ENCODE data around the gene KIF3C.

KIF3C gene

DNA sequence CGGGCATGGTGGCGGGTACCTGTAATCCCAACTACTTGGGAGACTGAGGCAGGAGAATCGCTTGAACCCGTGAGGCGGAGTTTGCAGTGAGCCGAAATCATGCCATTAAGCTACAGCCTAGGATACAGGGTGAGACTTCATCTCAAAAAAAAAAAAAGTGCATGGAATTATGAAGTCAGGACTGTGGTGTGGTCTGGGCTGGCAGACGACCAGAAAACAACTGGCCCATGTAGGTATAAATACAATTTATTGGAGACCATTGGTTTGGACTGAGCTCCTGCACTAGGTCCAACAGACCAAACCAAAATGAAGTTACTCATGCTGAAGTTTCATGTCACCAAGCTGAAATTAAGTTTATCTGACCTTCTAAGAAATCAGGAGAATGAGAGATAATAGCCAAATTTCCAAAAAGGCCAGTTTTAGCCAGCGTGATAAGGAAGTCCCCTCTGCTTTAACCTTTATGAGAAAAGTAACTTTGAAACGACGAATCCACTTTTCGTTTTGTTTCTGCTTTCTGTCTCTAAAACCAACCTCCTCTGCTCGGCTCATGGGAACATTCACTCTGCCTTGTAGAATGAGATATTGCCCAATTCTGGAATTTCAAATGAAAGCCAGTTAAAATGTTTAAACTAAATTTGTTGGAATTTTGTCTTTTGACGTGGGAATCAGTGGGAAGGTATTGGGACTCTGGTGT lies 33.9 kb upstream of the KIF3C start:
- TF ChIP-seq, protein P1, sequence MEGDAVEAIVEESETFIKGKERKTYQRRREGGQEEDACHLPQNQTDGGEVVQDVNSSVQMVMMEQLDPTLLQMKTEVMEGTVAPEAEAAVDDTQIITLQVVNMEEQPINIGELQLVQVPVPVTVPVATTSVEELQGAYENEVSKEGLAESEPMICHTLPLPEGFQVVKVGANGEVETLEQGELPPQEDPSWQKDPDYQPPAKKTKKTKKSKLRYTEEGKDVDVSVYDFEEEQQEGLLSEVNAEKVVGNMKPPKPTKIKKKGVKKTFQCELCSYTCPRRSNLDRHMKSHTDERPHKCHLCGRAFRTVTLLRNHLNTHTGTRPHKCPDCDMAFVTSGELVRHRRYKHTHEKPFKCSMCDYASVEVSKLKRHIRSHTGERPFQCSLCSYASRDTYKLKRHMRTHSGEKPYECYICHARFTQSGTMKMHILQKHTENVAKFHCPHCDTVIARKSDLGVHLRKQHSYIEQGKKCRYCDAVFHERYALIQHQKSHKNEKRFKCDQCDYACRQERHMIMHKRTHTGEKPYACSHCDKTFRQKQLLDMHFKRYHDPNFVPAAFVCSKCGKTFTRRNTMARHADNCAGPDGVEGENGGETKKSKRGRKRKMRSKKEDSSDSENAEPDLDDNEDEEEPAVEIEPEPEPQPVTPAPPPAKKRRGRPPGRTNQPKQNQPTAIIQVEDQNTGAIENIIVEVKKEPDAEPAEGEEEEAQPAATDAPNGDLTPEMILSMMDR (conservative IDR thresholded peaks at IDR 0.05), result no peak
- no peak overlapping the region for H3K27ac ChIP-seq

DNA sequence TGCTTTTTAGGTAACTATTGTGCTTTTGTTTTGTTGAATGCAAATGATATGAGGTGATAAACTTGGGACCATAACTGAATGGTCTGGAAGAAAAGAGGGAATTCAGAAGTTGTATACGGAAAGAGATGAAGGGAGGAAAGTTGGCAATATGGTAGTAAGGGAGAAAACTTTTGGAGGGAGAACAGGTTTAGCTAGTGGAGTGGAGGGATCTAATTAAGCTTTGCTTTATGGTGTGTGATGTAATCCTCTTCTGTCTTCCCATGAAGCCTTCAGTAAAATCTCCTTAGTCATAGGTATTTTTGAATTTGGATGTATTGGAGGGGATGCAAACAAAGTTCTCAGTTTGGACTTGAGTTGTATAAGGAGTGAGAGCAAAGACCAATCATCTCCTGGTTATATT lies 31.4 kb upstream of the KIF3C start:
- H3K27ac ChIP-seq, result no peak overlapping the region; the same call in 1 of the 2 replicates
- TF ChIP-seq, protein P1 (conservative IDR thresholded peaks at IDR 0.05), result no peak

DNA sequence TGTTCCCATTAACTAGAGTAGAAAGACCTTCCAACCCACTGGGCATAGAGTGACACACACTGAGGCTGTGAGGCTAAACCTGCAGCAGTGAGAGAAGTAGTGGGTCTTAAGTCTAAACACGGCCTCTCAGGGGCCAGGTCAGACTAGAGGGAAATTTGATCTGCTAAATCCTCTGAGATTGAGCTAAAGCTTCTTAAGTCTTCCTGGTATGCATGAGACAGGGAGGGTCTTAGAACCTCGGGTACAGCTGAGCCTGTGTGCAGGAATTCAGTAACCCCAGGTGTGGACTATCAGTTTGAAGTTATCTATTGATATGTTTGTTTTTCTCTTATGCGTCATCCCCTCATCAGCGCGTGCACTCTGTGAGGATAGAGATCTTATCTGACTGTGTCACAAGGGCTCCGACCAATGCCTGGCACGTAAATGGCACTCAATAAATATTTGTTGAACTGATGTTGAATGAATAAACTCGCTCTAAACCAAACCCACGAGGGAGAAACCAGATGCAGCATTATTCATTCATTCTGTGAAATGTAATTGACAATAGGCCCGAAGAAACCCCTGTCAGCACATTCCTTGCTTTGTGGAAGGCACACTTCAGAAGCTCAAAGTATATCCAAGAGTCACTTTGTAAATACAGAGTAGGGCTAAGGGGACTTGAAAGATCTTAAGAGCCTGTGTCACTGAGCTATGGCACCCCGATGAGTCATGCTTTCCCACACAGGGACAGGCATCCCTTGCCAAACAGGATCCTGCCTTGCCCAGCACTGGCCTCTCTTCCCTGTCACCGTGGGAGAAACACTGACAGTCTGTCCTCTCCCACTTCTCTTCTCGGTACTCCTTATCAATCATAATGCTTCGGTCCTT lies 29.9 kb upstream of the KIF3C start:
- H3K27ac ChIP-seq, result peak overlapping the region; percentile 62
- TF ChIP-seq, protein P1 (conservative IDR thresholded peaks at IDR 0.05), result no peak

DNA sequence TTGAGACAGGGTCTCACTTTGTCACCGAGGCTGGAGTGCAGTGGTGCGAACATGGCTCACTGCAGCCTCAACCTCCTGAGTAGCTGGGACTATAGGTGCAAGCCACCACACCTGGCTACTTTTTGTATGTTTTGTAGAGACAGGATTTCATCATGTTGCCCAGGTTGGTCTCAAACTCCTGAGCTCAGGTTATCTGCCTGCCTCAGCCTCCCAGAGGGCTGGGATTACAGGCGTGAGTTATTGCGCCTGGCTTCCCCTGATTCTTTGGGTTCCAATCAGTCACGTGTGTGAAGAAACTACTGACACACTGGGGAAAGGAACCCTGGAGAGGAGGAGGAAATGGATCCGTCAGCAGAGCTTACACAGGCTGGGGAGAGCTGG lies 29.3 kb upstream of the KIF3C start:
- TF ChIP-seq, protein P1 (conservative IDR thresholded peaks at IDR 0.05), result no peak
- peak overlapping the region; percentile 62 for H3K27ac ChIP-seq

DNA sequence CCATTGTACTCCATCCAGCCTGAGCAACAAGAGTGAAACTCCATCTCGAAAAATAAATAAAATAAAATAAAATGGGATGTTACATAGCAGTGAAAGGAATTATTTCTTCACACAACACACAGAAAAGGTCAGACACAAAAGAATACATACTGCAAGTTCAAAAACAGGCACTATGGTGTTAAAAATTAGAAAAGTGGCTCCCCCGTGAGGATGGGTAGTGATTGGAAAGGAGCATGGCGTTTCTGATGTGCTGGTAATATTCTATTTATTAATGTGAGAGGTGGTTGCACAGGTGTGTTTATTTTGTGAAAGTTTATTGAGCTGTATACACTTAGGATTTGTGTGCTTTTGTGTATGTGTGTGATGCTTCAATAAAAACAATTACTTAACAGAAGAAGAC lies 28.6 kb upstream of the KIF3C start:
- H3K27ac ChIP-seq, result peak overlapping the region; percentile 62
- TF ChIP-seq, protein P1 (conservative IDR thresholded peaks at IDR 0.05), result 0 out of 2 replicates have a peak, but pooled peaks have one; percentile 12

DNA sequence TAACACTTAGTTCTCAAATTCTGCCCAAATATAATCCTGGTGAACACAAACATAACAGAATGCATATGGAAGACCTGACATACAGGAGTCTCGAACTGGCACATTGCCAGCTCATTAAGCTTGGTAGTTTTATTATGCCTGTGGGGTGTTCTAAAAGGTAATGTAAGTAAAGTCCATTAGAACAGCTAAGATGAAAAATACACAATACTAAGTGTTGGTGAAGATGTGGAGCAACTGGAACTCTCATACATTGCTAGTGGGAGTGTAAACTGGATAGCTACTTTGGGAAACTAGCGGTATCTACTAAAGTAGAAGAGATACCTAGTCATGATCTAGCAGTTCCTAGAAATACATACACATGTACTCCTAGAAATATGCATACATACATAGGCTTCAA lies 27.3 kb upstream of the KIF3C start:
- H3K27ac ChIP-seq, result no peak overlapping the region
- TF ChIP-seq, protein P1 (conservative IDR thresholded peaks at IDR 0.05), result no peak

DNA sequence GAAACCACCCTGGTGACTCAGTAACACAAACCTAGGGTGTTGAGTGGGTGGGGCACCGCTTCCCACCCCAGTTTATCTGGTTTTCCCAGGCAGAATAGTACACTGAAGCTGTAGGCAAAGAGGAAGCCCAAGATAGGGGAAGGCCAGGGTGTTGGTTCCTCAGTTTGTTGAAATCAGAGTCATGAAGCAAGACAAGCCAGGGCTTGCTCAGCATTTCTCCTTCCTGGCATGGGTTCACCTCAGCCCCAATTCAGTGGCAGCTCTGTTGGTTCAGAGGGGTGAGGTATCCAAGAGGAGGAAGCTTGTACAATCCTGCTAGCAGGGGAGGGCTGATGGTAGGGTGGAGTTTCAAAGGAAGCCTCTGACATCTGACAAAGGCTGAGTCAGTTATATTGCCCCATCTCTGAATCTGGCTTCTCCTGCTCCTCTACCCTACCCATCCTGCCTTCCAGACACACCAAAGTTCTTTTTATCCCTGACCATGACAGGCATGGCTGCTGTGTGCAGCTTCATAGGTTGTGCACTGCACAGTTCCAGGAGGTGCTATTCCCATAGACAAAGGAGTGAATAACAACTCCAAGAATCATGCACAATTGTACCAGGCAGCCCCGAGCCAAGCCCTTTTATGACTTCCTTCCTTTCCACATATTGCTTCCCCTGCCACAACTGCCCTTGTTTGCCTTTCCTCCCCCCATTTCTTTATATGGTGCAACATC lies 26.7 kb upstream of the KIF3C start:
- TF ChIP-seq, protein P1 (conservative IDR thresholded peaks at IDR 0.05), result no peak
- H3K27ac ChIP-seq, result no peak overlapping the region

All from VCaP (cell line).